Panc1 (cell line): ENCODE data around the gene DUSP15. TPM values are rescaled to one million over a fixed set of nuclear protein-coding genes. Genes with fewer than 3 reads are reported as not detected.

ENCODE experiments used
- ATAC-seq: fragments of 200-7000 bp; cut with Tn5 transposase; 2 replicates; pipeline ENCODE4 v1.9.1; 2020; ENCODE audit warnings: mild to moderate bottlenecking, moderate library complexity
- BruUV-seq: library from RNA; stranded (reverse); fragments of 400-500 nt; replicated peaks from 2 replicates; lab custom pipeline; 2021; lab: Mats Ljungman, UMichigan
- CTCF ChIA-PET: fragments of 300-600 bp; sonication (Branson Sonifier 250); formaldehyde crosslinking; loops from one replicate; lab custom pipeline; 2022; ENCODE audit warnings: antibody characterized with exemption; lab: Charles Lee
- POLR2A ChIA-PET: fragments of 300-600 bp; sonication (Branson Sonifier 250); formaldehyde crosslinking; loops from one replicate; lab custom pipeline; 2022; ENCODE audit warnings: antibody characterized with exemption; lab: Charles Lee
- DNase-seq: peaks from one replicate; pipeline ENCODE4 v3.0.0-alpha.2; 2010; ENCODE audit warnings: low read depth, low spot score
- H3K27ac ChIP-seq: 2 replicates; pipeline ENCODE4 v1.5.1; 2011; ENCODE audit warnings: mild to moderate bottlenecking, low read length, inconsistent platforms
- H3K27me3 ChIP-seq: fragments of 200-500 bp; sonication (Bioruptor generic); 2 replicates; pipeline ENCODE4 v1.6.0; 2014; ENCODE audit warnings: low read length, inconsistent platforms; ENCODE audit not compliant: control insufficient read depth, insufficient read depth
- H3K36me3 ChIP-seq: fragments of 200-500 bp; sonication (Bioruptor generic); 2 replicates; pipeline ENCODE4 v1.5.1; 2014; ENCODE audit warnings: inconsistent platforms, mild to moderate bottlenecking, low read length, moderate library complexity; ENCODE audit not compliant: control insufficient read depth, insufficient read depth
- H3K4me1 ChIP-seq: 2 replicates; pipeline ENCODE4 v1.5.1; 2011; ENCODE audit warnings: inconsistent platforms, mild to moderate bottlenecking, low read length, moderate library complexity; ENCODE audit not compliant: control insufficient read depth, insufficient read depth
- H3K4me3 ChIP-seq, 2 experiments: 2 replicates each; pipeline ENCODE4 v1.5.1; 2011 to 2012; ENCODE audit warnings: low read depth in 2 of 2, low read length in 2 of 2, mild to moderate bottlenecking in 2 of 2, inconsistent platforms in 1 of 2, moderate library complexity in 1 of 2
- H3K9me3 ChIP-seq: fragments of 200-500 bp; sonication (Bioruptor generic); 2 replicates; pipeline ENCODE4 v1.5.1; 2014; ENCODE audit warnings: low read depth, mild to moderate bottlenecking, inconsistent platforms, low read length, moderate library complexity; ENCODE audit not compliant: control insufficient read depth, insufficient read depth
- POLR2AphosphoS5 ChIP-seq: IDR thresholded peaks from 2 replicates; pipeline ENCODE4 v1.6.1; 2012; ENCODE audit warnings: mild to moderate bottlenecking, low read depth, low read length, moderate library complexity
- SIN3A ChIP-seq: IDR thresholded peaks from 2 replicates; pipeline ENCODE4 v1.6.1; 2012; ENCODE audit warnings: low read depth, mild to moderate bottlenecking, low read length, moderate library complexity, borderline replicate concordance; ENCODE audit not compliant: insufficient read depth
- TCF7L2 ChIP-seq: IDR thresholded peaks from 2 replicates; pipeline ENCODE4 v1.6.1; 2011; ENCODE audit warnings: mild to moderate bottlenecking, low read depth, low read length, inconsistent platforms
- in situ Hi-C: cut with HindIII; loops from 2 replicates; pipeline ENCODE4 v1.10.0; 2016; ENCODE audit warnings: low sequenced_read_pairs, low pct_unique_long_range_greater_than_20kb
- intact Hi-C: fragments of 100-400 bp; cut with micrococcal nuclease; formaldehyde crosslinking; loops from one replicate; pipeline ENCODE4 v1.10.0; 2022; ENCODE audit not compliant: unreplicated experiment
- total RNA-seq: library from RNA; stranded (reverse); gene quantifications from one replicate; pipeline ENCODE4 v1.2.1, GENCODE V29; 2021; ENCODE audit not compliant: unreplicated experiment
- TF ChIP-seq, protein P1 (sequence below), 2 experiments: IDR thresholded peaks; 2 replicates each; pipeline ENCODE4 v1.6.1; 2011 to 2012; ENCODE audit warnings: low read depth in 2 of 2, control low read depth in 1 of 2, low read length in 1 of 2, mild to moderate bottlenecking in 1 of 2, moderate library complexity in 1 of 2; ENCODE audit not compliant: insufficient read depth in 1 of 2
- TF ChIP-seq, protein P2 (sequence below): fragments of 450-650 bp; IDR thresholded peaks from 2 replicates; pipeline ENCODE4 v1.5.1; 2017; ENCODE audit warnings: mild to moderate bottlenecking

DUSP15 gene
- total RNA-seq, 1 experiment from 2014 or later: 23.6 TPM

DNA sequence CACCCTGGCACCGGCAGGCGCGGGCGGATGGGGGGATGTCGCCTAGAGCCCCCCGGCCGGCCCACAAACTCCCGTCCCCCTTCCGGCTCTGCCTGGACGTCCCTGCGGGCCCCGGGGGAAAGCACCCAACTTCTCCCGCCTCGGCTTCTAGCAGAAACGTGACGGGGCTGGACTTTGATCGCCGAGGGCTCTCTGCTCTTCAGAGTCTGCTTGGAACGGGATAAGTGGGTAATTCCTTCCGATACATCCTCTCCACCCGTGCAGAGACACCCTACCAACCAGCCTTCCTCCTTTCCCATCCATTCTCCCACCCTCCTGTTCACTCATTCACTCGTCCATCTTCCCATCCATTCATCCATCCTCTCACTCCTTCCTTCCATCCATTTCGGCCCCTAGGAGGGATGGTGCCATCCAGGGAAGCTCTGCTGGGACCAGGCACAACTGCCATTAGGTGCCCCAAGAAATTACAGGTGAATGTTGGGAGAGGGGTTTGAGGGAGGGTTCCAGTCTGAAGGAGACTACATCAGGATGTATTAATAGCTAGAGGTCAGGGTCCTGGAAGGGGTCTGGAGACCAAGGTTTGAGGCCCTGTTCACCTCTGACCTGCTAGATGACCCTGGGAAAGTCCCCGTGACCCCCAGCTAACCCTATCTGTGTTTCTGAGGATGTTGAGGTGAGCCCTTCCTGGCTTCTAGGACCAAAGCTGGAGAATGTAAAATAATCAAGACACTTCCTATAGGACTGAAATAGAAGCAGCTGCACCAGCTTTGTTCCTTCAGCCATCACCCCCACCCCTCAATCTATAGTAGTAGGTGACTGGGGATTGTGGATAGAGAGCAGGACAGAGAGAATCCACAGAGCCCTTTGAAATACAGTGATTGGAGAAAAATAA, 645 bp upstream of the DUSP15 start:
- peaks cover 3% of the 10 kb centered on the region; the same call in 1 of the 2 replicates for H3K27me3 ChIP-seq
- TF ChIP-seq, protein P1, sequence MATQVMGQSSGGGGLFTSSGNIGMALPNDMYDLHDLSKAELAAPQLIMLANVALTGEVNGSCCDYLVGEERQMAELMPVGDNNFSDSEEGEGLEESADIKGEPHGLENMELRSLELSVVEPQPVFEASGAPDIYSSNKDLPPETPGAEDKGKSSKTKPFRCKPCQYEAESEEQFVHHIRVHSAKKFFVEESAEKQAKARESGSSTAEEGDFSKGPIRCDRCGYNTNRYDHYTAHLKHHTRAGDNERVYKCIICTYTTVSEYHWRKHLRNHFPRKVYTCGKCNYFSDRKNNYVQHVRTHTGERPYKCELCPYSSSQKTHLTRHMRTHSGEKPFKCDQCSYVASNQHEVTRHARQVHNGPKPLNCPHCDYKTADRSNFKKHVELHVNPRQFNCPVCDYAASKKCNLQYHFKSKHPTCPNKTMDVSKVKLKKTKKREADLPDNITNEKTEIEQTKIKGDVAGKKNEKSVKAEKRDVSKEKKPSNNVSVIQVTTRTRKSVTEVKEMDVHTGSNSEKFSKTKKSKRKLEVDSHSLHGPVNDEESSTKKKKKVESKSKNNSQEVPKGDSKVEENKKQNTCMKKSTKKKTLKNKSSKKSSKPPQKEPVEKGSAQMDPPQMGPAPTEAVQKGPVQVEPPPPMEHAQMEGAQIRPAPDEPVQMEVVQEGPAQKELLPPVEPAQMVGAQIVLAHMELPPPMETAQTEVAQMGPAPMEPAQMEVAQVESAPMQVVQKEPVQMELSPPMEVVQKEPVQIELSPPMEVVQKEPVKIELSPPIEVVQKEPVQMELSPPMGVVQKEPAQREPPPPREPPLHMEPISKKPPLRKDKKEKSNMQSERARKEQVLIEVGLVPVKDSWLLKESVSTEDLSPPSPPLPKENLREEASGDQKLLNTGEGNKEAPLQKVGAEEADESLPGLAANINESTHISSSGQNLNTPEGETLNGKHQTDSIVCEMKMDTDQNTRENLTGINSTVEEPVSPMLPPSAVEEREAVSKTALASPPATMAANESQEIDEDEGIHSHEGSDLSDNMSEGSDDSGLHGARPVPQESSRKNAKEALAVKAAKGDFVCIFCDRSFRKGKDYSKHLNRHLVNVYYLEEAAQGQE (IDR thresholded peaks at IDR 0.05; ENCODE audit: insufficient read depth in 1 of 2, low read depth in 2 of 2, low read length in 1 of 2): no peak
- TF ChIP-seq, protein P2, sequence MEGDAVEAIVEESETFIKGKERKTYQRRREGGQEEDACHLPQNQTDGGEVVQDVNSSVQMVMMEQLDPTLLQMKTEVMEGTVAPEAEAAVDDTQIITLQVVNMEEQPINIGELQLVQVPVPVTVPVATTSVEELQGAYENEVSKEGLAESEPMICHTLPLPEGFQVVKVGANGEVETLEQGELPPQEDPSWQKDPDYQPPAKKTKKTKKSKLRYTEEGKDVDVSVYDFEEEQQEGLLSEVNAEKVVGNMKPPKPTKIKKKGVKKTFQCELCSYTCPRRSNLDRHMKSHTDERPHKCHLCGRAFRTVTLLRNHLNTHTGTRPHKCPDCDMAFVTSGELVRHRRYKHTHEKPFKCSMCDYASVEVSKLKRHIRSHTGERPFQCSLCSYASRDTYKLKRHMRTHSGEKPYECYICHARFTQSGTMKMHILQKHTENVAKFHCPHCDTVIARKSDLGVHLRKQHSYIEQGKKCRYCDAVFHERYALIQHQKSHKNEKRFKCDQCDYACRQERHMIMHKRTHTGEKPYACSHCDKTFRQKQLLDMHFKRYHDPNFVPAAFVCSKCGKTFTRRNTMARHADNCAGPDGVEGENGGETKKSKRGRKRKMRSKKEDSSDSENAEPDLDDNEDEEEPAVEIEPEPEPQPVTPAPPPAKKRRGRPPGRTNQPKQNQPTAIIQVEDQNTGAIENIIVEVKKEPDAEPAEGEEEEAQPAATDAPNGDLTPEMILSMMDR: no peak
- no peak for TF ChIP-seq TCF7L2
- no peak for TF ChIP-seq POLR2AphosphoS5
- no peak for TF ChIP-seq SIN3A
- in situ Hi-C loops (no loop called here), intact Hi-C loops (no loop called here)
- no peaks in the 10 kb centered on the region for H3K36me3 ChIP-seq
- peak overlapping the region; percentile 52 to 66 for H3K4me3 ChIP-seq
- ChIA-PET CTCF (interaction anchor here (0.8 kb wide), 2 partner anchors 24 to 160 kb away, joined by 3 to 4 read pairs; no protein-coding TSS in a partner anchor), POLR2A (interaction anchor here (1.2 kb wide), 1 partner anchor 105 kb away, joined by 3 read pairs; no protein-coding TSS in a partner anchor)
- BruUV-seq: no TSS peak
- DNase-seq: no peak
- peak overlapping the region; percentile 18 for H3K27ac ChIP-seq
- H3K9me3 ChIP-seq: no peaks in the 10 kb centered on the region
- no peaks in the 10 kb centered on the region; the same call in 1 of the 2 replicates for H3K4me1 ChIP-seq
- peak; percentile 31 for ATAC-seq

DNA sequence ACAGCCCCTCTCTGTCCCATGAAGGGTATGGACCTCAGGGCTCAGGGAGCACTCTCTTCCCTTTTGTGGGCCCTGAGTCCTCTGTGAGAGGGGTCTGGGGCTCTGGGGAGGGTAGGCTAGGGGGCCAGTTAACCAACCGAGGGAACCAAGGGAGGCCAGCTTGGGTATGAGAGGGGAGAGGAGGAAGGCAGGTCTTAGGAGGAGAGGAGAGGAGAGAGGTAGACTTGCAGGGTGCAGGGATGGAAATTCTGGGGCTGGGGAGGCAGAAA, 720 bp downstream of the DUSP15 start:
- POLR2A ChIA-PET: no interaction called here
- peak overlapping the region; percentile 52 to 66 for H3K4me3 ChIP-seq

More for the DNA sequence above, 720 bp downstream of the DUSP15 start:
- TF ChIP-seq TCF7L2: no peak
- no peak for TF ChIP-seq POLR2AphosphoS5
- TF ChIP-seq, protein P2: no peak
- TF ChIP-seq, protein P1 (IDR thresholded peaks at IDR 0.05; ENCODE audit: insufficient read depth in 1 of 2, low read depth in 2 of 2, low read length in 1 of 2): no peak
- no peak for TF ChIP-seq SIN3A
- Histone ChIP-seq H3K27me3 (peaks cover 3% of the 10 kb centered on the region; the same call in 1 of the 2 replicates), H3K36me3 (no peaks in the 10 kb centered on the region), H3K9me3 (no peaks in the 10 kb centered on the region), H3K27ac (peak overlapping the region; percentile 52), H3K4me1 (no peaks in the 10 kb centered on the region; the same call in 1 of the 2 replicates)
- CTCF ChIA-PET: no interaction called here
- in situ Hi-C loops: no loop called here
- BruUV-seq: no TSS peak
- DNase-seq (no peak), ATAC-seq (no peak)
- intact Hi-C loops: no loop called here
